GM12878 (cell line): ENCODE results near the gene DGCR8. TPM values are rescaled to one million over a fixed set of nuclear protein-coding genes. Genes with fewer than 3 reads are reported as not detected.

Experiments used
- ATAC-seq: fragments of 200-7000 bp; cut with Tn5 transposase; 3 replicates; pipeline ENCODE4 v1.9.1; 2020; ENCODE audit warnings: mild to moderate bottlenecking, moderate library complexity
- BruUV-seq: library from RNA; stranded (reverse); fragments of 400-500 nt; replicated peaks from 2 replicates; lab custom pipeline; 2021; lab: Mats Ljungman, UMichigan
- CTCF ChIA-PET: fragments of 300-600 bp; sonication (Branson Sonifier 250); formaldehyde crosslinking; extraction: SDS; loops from one replicate; lab custom pipeline; 2021; ENCODE audit warnings: inconsistent platforms; lab: Yijun Ruan, JAX
- POLR2A ChIA-PET: fragments of 350-600 bp; formaldehyde crosslinking; extraction: SDS; loops from one replicate; lab custom pipeline; 2021; ENCODE audit warnings: inconsistent platforms; lab: Charles Lee
- RAD21 ChIA-PET: fragments of 300-600 bp; sonication (Branson Sonifier 250); formaldehyde crosslinking; loops from one replicate; lab custom pipeline; 2023; ENCODE audit warnings: antibody characterized with exemption; ENCODE audit not compliant: unreplicated experiment; lab: Charles Lee
- SMC1A ChIA-PET: fragments of 300-600 bp; sonication (Branson Sonifier 250); formaldehyde crosslinking; loops from one replicate; lab custom pipeline; 2023; ENCODE audit not compliant: unreplicated experiment, uncharacterized antibody; lab: Charles Lee
- DNase-seq: peaks from one replicate; pipeline ENCODE4 v3.0.0-alpha.2; 2011; ENCODE audit warnings: low read depth, low spot score
- FAIRE-seq: peaks from 3 replicates; lab custom pipeline; 2011; peaks lifted over from hg19 to GRCh38; lab: Jason Lieb, UNC
- H2AFZ ChIP-seq: 2 replicates; pipeline ENCODE4 v1.6.0; 2011; ENCODE audit warnings: low read depth, low read length, control low read depth; ENCODE audit not compliant: control insufficient read depth
- H3K27ac ChIP-seq: 2 replicates; pipeline ENCODE4 v1.5.1; 2011; ENCODE audit warnings: control low read depth; ENCODE audit not compliant: control insufficient read depth, insufficient read depth
- H3K27me3 ChIP-seq, 2 experiments: replicated peaks in 1 of 2; 2 replicates each; pipeline versions ENCODE4 v1.6.0 to v1.6.1; 2011; ENCODE audit warnings: low read length in 1 of 2; ENCODE audit not compliant: control insufficient read depth in 2 of 2, insufficient read depth in 2 of 2
- H3K36me3 ChIP-seq, 2 experiments: 2 replicates each; pipeline ENCODE4 v1.5.1; 2011; ENCODE audit warnings: low read length in 1 of 2; ENCODE audit not compliant: control insufficient read depth in 2 of 2, insufficient read depth in 2 of 2
- H3K4me1 ChIP-seq: 2 replicates; pipeline ENCODE4 v1.6.1; 2011; ENCODE audit warnings: mild to moderate bottlenecking, low read length, moderate library complexity, mixed read lengths; ENCODE audit not compliant: control insufficient read depth, insufficient read depth
- H3K4me2 ChIP-seq: 2 replicates; pipeline ENCODE4 v1.6.0; 2011; ENCODE audit warnings: control low read depth; ENCODE audit not compliant: control insufficient read depth, insufficient read depth
- H3K4me3 ChIP-seq: fragments of 200-600 bp; sonication (generic); 2 replicates; pipeline ENCODE4 v1.5.1; 2016
- H3K79me2 ChIP-seq: 2 replicates; pipeline ENCODE4 v1.6.0; 2011; ENCODE audit warnings: low read length; ENCODE audit not compliant: control insufficient read depth, insufficient read depth
- H3K9ac ChIP-seq: 2 replicates; pipeline ENCODE4 v1.8.0; 2011; ENCODE audit warnings: low read length, control low read depth, mixed read lengths; ENCODE audit not compliant: control insufficient read depth, insufficient read depth
- H3K9me3 ChIP-seq: replicated peaks from 3 replicates; pipeline ENCODE4 v1.5.1; 2011; ENCODE audit warnings: mild to moderate bottlenecking, low read length; ENCODE audit not compliant: control insufficient read depth, insufficient read depth
- H4K20me1 ChIP-seq: 2 replicates; pipeline ENCODE4 v1.6.0; 2011; ENCODE audit not compliant: control insufficient read depth, insufficient read depth
- BACH1 ChIP-seq: fragments of 450-650 bp; IDR thresholded peaks from 2 replicates; pipeline ENCODE4 v1.6.1; 2017; ENCODE audit warnings: mild to moderate bottlenecking, borderline replicate concordance
- E2F8 ChIP-seq: fragments of 450-650 bp; IDR thresholded peaks from 2 replicates; pipeline ENCODE4 v1.6.1; 2018; ENCODE audit warnings: mild to moderate bottlenecking, low read depth, moderate library complexity; ENCODE audit not compliant: partially characterized antibody
- EZH2 ChIP-seq: IDR thresholded peaks from 2 replicates; pipeline ENCODE4 v1.6.1; 2012; ENCODE audit warnings: low read depth, mild to moderate bottlenecking, control low read depth, inconsistent platforms, low read length, borderline replicate concordance; ENCODE audit not compliant: control insufficient read depth
- KLF5 ChIP-seq: fragments of 450-650 bp; IDR thresholded peaks from 2 replicates; pipeline ENCODE4 v1.6.1; 2014; ENCODE audit warnings: mild to moderate bottlenecking; ENCODE audit not compliant: partially characterized antibody
- NFXL1 ChIP-seq: fragments of 450-650 bp; IDR thresholded peaks from 2 replicates; pipeline ENCODE4 v1.6.1; 2017; ENCODE audit warnings: antibody characterized with exemption, mild to moderate bottlenecking, borderline replicate concordance
- NR2F1 ChIP-seq: fragments of 450-650 bp; conservative IDR thresholded peaks from 2 replicates; pipeline ENCODE4 v1.6.1; 2017; ENCODE audit warnings: mild to moderate bottlenecking
- POU2F2 ChIP-seq: IDR thresholded peaks from 3 replicates; pipeline ENCODE4 v1.6.1; 2011; ENCODE audit warnings: low read depth, mild to moderate bottlenecking, low read length, borderline replicate concordance
- SUPT20H ChIP-seq: IDR thresholded peaks from 2 replicates; pipeline ENCODE4 v1.6.1; 2011; ENCODE audit warnings: low read depth, mild to moderate bottlenecking, low read length, moderate library complexity, borderline replicate concordance; ENCODE audit not compliant: control insufficient read depth
- TAF1 ChIP-seq: IDR thresholded peaks from 2 replicates; pipeline ENCODE4 v1.6.1; 2011; ENCODE audit warnings: mild to moderate bottlenecking, low read depth, low read length, borderline replicate concordance
- YBX1 ChIP-seq: fragments of 450-650 bp; IDR thresholded peaks from 2 replicates; pipeline ENCODE4 v1.6.1; 2016; ENCODE audit warnings: antibody characterized with exemption
- WGBS: methylation state at CpG from one replicate; pipeline ENCODE4 v1.1.6; 2016; ENCODE audit warnings: low lambda C conversion rate; ENCODE audit not compliant: insufficient replicate concordance, insufficient coverage; ENCODE audit errors: missing lambda C conversion rate; 5-methylcytosine and 5-hydroxymethylcytosine counted together
- in situ Hi-C: fragments of 300-500 bp; cut with MboI; formaldehyde crosslinking; loops from 9 replicates; pipeline ENCODE4 v1.14.3; 2018; ENCODE audit warnings: mixed read lengths
- intact Hi-C: fragments of 100-400 bp; cut with micrococcal nuclease; formaldehyde crosslinking; loops from one replicate; pipeline ENCODE4 v1.14.2; 2022; ENCODE audit not compliant: unreplicated experiment
- polyA plus RNA-seq, 11 experiments: library from polyadenylated mRNA; depleted of rRNA in 4 of 11; unstranded in 6 of 11; stranded (reverse) in 5 of 11; fragments of >200 nt; fragmentation: Nextera tagmentation in 4 of 11; fragmentation: Illumina TruSeq in 1 of 11; extraction: Ambion mirVana in 4 of 11; extraction: Trizol in 1 of 11; gene quantifications; 1 replicate in 1 of 11; 2 replicates in 10 of 11; pipeline versions ENCODE4 v1.2.1 to v1.2.3, GENCODE V29; 2011 to 2016; ENCODE audit warnings: inconsistent platforms in 2 of 11, missing spikeins in 2 of 11, low read depth in 1 of 11
- total RNA-seq, 4 experiments: library from RNA; depleted of rRNA in 3 of 4; stranded (reverse); fragments of >200 nt in 3 of 4; fragmentation: Illumina TruSeq in 1 of 4; extraction: Trizol in 1 of 4; gene quantifications; 2 replicates each; pipeline versions ENCODE4 v1.2.1 to v1.2.3, GENCODE V29; 2013 to 2021

Gene DGCR8
- total and polyA plus RNA-seq, 10 of the 15 experiments (the other 5 are each of a cell fraction or from before 2014, with no cell fraction given), result 1.2 to 35.1 (median 17.2) TPM

- TSS peak; percentile 28 for BruUV-seq
- in situ Hi-C loops (no loop called here), intact Hi-C loops (no loop called here)
- DNase-seq (no peak), ATAC-seq (no peak), FAIRE-seq (no peak)
- no peak overlapping the region for H2AFZ ChIP-seq
- ChIA-PET SMC1A (no interaction called here), POLR2A (interaction anchor here (0.8 kb wide), 1 partner anchor 9 kb away, joined by 3 read pairs; no protein-coding TSS in a partner anchor), CTCF (no interaction called here), RAD21 (no interaction called here)
- H3K79me2 ChIP-seq, result peaks cover 36% of the 10 kb centered on the region
- H3K4me3 ChIP-seq, result no peak overlapping the region
- WGBS, result 91% methylated on average over 5 of the region's 5 CpGs
- TF ChIP-seq YBX1 (no peak), TAF1 (no peak), NFXL1 (no peak), KLF5 (no peak)
- H3K4me2 ChIP-seq, result no peak overlapping the region
- H3K9me3 ChIP-seq, result no peaks in the 10 kb centered on the region
- H3K27me3 ChIP-seq, result no peaks in the 10 kb centered on the region
- no peaks in the 10 kb centered on the region for H4K20me1 ChIP-seq
- peaks cover 26 to 31% of the 10 kb centered on the region in 2 experiments for H3K36me3 ChIP-seq
- H3K9ac ChIP-seq, result no peak overlapping the region
- no peak overlapping the region for H3K27ac ChIP-seq
- peaks cover 3% of the 10 kb centered on the region; the same call in 1 of the 2 replicates for H3K4me1 ChIP-seq
These were observed 6.7 kb downstream of the DGCR8 start for GRCh38 chr22:20086763-20087162.

GRCh38 chr22:20087319-20088262, 7.5 kb downstream of the DGCR8 start:
- RAD21 ChIA-PET, result no interaction called here
- TF ChIP-seq POU2F2, result no peak
- TF ChIP-seq BACH1, result no peak
- TF ChIP-seq NR2F1, result no peak
- no peak for TF ChIP-seq E2F8
- TF ChIP-seq SUPT20H, result no peak
- no peak for TF ChIP-seq EZH2

More at GRCh38 chr22:20087319-20088262, 7.5 kb downstream of the DGCR8 start:
- no peak for ATAC-seq
- H3K79me2 ChIP-seq, result peaks cover 31% of the 10 kb centered on the region
- no peak for FAIRE-seq
- 93% methylated on average over 14 of the region's 14 CpGs for WGBS
- no peaks in the 10 kb centered on the region for H4K20me1 ChIP-seq
- in situ Hi-C loops, result no loop called here
- H3K27ac ChIP-seq, result no peak overlapping the region
- intact Hi-C loops, result no loop called here
- DNase-seq, result no peak
- ChIA-PET CTCF (no interaction called here), POLR2A (no interaction called here), SMC1A (no interaction called here)
- no peak overlapping the region for H3K4me3 ChIP-seq
- H3K9me3 ChIP-seq, result no peaks in the 10 kb centered on the region
- no peak overlapping the region for H2AFZ ChIP-seq
- no peak overlapping the region for H3K4me2 ChIP-seq
- peaks cover 2% of the 10 kb centered on the region; the same call in 1 of the 2 replicates for H3K4me1 ChIP-seq
- H3K36me3 ChIP-seq, result peaks cover 29 to 31% of the 10 kb centered on the region in 2 experiments
- BruUV-seq, result no TSS peak
- H3K9ac ChIP-seq, result no peak overlapping the region
- no peaks in the 10 kb centered on the region for H3K27me3 ChIP-seq
